Measurements from ENCODE around the gene KRT28.

GRCh38 chr17:40848583-40849235 lies 49.0 kb upstream of the KRT28 start:
- TF ChIP-seq, protein P1, sequence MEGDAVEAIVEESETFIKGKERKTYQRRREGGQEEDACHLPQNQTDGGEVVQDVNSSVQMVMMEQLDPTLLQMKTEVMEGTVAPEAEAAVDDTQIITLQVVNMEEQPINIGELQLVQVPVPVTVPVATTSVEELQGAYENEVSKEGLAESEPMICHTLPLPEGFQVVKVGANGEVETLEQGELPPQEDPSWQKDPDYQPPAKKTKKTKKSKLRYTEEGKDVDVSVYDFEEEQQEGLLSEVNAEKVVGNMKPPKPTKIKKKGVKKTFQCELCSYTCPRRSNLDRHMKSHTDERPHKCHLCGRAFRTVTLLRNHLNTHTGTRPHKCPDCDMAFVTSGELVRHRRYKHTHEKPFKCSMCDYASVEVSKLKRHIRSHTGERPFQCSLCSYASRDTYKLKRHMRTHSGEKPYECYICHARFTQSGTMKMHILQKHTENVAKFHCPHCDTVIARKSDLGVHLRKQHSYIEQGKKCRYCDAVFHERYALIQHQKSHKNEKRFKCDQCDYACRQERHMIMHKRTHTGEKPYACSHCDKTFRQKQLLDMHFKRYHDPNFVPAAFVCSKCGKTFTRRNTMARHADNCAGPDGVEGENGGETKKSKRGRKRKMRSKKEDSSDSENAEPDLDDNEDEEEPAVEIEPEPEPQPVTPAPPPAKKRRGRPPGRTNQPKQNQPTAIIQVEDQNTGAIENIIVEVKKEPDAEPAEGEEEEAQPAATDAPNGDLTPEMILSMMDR (conservative IDR thresholded peaks at IDR 0.05; ENCODE audit: low read depth in 2 of 2), result no peak
- TF ChIP-seq EZH2 (IDR thresholded peaks at IDR 0.05; ENCODE audit: low read depth, unreplicated experiment) (no peak), POLR2AphosphoS5 (IDR thresholded peaks at IDR 0.05; ENCODE audit: low read depth) (no peak), EZH2phosphoT487 (IDR thresholded peaks at IDR 0.05; ENCODE audit: unreplicated experiment) (no peak), JUNB (IDR thresholded peaks at IDR 0.05; ENCODE audit: unreplicated experiment) (no peak), ZNF331 (CRISPR knock-in tag; IDR thresholded peaks at IDR 0.05; ENCODE audit: low read depth) (no peak)
- TF ChIP-seq, protein P2, sequence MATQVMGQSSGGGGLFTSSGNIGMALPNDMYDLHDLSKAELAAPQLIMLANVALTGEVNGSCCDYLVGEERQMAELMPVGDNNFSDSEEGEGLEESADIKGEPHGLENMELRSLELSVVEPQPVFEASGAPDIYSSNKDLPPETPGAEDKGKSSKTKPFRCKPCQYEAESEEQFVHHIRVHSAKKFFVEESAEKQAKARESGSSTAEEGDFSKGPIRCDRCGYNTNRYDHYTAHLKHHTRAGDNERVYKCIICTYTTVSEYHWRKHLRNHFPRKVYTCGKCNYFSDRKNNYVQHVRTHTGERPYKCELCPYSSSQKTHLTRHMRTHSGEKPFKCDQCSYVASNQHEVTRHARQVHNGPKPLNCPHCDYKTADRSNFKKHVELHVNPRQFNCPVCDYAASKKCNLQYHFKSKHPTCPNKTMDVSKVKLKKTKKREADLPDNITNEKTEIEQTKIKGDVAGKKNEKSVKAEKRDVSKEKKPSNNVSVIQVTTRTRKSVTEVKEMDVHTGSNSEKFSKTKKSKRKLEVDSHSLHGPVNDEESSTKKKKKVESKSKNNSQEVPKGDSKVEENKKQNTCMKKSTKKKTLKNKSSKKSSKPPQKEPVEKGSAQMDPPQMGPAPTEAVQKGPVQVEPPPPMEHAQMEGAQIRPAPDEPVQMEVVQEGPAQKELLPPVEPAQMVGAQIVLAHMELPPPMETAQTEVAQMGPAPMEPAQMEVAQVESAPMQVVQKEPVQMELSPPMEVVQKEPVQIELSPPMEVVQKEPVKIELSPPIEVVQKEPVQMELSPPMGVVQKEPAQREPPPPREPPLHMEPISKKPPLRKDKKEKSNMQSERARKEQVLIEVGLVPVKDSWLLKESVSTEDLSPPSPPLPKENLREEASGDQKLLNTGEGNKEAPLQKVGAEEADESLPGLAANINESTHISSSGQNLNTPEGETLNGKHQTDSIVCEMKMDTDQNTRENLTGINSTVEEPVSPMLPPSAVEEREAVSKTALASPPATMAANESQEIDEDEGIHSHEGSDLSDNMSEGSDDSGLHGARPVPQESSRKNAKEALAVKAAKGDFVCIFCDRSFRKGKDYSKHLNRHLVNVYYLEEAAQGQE (IDR thresholded peaks at IDR 0.05; ENCODE audit: unreplicated experiment), result no peak
- TF ChIP-seq, protein P3, sequence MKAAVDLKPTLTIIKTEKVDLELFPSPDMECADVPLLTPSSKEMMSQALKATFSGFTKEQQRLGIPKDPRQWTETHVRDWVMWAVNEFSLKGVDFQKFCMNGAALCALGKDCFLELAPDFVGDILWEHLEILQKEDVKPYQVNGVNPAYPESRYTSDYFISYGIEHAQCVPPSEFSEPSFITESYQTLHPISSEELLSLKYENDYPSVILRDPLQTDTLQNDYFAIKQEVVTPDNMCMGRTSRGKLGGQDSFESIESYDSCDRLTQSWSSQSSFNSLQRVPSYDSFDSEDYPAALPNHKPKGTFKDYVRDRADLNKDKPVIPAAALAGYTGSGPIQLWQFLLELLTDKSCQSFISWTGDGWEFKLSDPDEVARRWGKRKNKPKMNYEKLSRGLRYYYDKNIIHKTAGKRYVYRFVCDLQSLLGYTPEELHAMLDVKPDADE (IDR thresholded peaks at IDR 0.05), result no peak

All from GM23338 (cell line).